A549 treated with DMSO at 1 μM for 4 hours (cell line): Measurements from ENCODE around the gene S100A16. TPM values are rescaled to one million over a fixed set of nuclear protein-coding genes. Genes with fewer than 3 reads are reported as not detected.

Source experiments
- total RNA-seq: library from RNA; stranded (reverse); fragments of 200-300 nt; extraction: Qiagen RNA extraction; gene quantifications from 5 replicates; pipeline ENCODE4 v1.2.3, GENCODE V29; 2022; ENCODE audit warnings: low read depth

The S100A16 gene, protein sequence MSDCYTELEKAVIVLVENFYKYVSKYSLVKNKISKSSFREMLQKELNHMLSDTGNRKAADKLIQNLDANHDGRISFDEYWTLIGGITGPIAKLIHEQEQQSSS
- total RNA-seq: 441 to 483 TPM (median 469 TPM) in 5 replicates

DNA sequence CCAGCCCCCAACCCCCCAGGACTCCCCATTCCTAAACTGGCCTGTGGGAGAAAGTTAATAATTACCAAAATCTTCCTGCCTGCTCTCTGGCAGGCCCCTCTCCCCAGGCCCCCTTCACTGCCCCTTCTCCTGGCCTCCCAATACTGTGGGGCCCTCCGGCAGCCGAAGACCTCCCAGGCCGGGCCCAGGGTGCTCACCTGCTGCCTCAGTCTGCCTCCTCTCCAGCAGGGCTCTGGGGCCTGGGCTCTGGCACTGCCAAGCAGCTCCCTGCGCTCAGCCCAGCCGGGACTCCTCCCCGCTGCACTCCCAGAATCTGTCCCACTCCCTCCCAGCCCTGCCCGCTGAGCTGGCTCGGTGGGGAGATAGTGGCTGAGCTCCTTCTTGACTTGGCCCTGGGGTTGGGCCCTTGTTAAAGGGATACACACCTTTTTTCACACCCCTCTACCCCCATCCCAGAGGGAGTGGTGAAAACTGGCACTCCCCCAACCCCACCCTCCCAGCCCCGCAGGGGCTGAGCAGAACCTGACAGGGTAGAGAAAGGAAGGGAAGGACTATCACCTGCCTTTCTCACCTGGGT, at the start of gene S100A16:
TSS of gene S100A16 (minus strand) at position 383 of the 577 bp plus-strand sequence. CDS start 4,986 bp downstream, outside the sequence.

DNA sequence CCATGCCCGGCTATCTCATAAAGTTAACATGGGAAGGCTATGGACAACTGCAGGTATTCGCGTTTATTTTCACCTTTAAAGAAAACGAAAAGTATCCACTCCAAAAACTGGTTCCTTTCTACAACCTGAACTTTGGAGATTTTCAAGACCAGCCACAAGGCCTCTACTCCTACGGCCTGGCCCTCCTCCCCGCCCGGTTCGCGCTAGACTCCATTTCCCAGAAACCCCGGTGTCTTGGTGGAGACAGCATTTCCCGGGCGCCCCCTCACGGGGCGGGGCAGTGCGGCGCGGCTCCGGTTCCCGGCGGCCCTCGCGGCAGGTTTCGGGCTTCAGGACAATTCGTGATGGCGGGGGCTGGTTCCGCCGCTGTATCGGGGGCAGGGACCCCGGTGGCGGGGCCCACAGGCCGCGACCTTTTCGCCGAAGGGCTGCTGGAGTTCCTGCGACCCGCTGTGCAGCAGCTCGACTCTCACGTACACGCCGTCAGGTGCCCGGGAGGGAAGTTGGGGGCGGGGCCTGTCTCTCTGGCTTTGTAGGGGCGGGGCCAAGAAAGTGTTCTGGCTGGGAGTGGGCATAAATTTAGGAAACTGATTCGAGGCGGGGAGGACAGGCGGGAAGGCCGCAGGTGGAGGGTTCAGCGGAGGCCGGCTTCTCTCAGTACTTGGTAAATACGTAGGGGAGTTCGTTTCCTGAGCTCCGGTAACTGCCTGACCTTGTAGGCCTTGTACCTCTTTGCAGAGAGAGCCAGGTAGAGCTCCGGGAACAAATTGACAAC, 45.6 kb upstream of the S100A16 start, which contains the start of gene SNAPIN:
TSS of gene SNAPIN (plus strand) at position 304 of the 775 bp plus-strand sequence. CDS start at position 345, 41 bp downstream.

DNA sequence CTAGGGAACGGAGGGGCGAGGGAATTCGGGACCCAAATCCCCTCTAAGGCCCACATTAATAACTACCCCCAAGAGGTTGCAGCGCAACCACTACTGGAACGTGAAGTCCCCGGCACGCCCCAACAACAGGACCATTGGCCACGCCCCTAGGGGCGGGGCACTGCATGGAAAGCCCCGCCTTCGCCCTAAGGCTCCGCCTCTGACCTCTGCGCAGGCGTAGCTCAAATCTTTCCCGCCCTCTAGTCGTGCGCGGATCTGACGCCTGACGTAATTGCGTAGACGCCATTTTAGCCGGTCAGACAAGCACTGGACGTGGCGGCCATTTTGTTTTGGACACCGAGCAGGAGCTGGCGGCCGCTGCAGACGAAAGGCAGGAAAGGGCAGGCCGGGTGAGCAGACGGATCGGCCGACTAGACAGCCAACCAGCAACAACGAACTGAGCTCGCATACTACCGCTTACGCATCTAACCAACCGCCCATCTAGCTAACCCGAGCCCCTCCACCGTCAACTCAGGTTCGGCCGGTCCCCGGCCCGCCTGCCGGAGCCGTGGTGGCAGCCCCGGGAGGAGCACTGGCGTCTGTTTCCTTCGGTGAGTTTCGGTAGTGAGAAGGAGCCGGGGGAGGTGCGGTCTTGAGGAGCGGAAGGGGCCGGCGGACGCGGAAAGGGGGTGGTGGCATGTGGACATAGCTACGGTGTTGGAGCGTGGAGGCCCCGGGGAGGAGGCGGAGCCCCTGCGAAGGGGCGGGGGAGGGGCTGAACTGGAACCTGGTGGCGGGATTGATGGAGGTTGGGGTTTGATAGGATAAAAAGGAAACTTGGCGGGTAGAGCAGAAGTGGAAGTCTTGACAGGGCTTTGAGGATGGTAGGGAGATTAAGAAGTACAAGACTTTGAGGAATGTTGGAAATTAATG, 21.1 kb upstream of the S100A16 start, which contains the start of gene CHTOP:
TSS of gene CHTOP (plus strand) at position 313 of the 912 bp plus-strand sequence. CDS start 2,523 bp downstream, outside the sequence.

DNA sequence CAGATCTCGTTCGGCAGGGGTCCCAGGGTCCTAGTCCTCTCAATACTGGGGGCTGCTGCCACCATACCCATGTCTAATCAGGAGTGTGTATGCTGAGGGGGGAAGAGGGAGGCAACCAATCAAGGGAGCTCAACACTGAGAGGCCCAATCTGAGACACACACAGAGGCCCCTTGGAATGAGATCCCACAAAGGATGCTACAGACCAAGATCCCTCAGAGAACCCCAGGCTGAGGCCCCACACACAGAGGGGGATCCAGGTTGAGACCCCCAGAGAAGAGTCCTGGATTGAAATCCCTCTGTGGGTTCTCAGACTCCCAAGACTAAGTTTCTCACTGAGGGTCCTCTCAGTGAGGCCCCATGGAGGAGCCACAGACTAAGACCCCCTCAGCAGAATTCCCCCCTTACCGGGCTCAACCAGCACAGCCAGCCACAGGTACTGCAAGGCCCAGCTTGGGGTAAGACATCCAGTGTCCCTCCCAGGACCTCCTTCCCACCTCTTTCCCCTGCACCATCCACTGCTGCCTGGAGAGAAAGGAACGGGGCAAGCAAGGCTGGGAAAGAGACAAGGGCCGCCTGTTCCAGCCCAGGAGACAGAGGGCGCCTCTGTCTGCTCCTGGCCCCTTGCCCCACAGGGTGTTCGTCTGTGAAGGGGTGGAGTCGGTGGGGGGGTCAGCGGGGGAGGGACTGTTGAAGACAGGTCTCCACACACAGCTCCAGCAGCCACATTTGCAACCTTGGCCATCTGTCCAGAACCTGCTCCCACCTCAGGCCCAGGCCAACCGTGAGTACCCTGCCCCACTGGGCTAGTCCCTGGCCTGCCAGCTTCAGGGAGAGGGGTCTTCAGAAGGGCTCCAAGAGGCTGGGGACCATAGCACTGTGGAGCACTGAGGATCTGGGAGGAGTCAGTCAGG, 15.0 kb upstream of the S100A16 start, which contains the start of gene S100A1:
TSS of gene S100A1 (plus strand) at position 720 of the 912 bp plus-strand sequence. CDS start 2,088 bp downstream, outside the sequence.

DNA sequence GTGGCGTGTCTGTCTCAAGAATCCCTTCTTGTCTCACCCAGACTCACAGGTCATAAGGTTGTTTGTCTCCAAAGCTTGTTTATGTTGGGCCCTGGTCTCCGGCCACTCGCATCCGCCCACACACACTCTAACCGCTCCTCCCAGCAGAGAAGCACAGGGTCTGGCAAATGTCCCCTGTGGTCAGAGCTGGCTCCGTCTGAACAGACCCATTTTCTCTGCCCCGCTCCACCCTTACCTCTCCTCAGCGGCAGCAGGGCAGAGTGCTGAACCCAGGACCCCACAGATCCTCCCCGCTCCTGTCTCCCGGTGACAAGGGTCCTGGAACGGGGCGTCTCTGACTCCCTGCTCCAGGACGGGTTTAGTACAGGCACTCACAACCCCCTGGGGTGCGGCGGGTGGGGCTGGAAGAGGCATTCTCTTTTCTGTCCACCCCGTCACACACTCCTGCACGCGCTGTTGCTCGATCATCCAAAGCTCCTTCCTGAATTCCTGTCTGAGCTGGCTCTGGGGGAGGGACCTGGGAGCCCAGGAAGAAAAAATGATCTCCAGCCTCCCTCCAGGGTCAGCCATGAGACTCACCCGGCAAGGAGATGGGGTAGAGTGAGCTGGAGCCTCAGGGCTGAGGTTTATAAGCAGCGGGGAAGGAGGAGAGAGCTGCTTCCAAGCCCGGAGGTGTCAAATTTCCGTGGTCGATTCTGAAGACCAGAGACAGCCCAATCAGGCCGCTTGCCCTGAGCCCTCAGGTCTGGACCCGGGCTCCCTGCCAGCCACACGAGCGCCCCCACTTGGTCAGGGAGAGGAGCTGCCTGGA, 14.2 kb upstream of the S100A16 start, which contains the start of gene S100A13:
TSS of gene S100A13 (minus strand) at position 602 of the 811 bp plus-strand sequence. CDS start 1,033 bp downstream, outside the sequence.

DNA sequence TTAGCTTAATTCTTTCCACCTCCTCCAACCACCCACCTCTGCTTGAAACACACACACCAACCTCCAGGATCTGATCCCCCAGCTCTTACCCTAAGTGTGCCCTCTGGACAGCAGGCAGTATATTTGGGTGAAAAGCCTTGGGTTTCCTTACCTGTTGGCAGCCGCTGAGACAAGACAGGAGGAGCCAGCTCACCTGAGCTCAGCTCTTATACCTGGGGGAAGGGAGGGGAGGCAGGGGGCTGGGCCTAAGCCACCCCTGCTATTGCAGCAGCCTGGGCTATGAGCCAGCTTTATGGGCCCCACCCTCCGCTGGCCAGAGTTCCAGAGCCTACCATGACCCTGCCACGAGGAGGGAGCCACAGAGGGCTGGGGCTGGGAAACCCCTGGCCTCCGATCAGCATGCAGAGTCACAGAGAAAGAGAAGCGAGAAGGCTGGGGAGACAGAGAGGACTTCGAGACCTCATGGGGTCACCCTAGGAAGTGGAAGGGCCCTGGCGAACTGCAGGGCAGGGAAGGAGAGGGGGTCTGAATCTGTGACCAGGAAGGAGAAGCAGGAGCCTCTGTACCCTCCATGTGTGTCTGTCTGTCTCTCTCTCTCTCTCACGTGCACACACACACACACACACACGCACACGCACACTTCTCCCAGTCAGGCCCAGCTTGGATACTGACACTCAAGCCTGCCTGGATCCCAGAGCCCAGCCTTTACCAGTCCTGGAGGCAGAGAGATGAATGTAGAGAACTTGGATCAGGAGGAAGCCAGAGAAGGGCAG, 3.4 kb upstream of the S100A16 start, which contains the start of gene S100A14:
TSS of gene S100A14 (minus strand) at position 182 of the 773 bp plus-strand sequence. CDS start 467 bp downstream, outside the sequence.

DNA sequence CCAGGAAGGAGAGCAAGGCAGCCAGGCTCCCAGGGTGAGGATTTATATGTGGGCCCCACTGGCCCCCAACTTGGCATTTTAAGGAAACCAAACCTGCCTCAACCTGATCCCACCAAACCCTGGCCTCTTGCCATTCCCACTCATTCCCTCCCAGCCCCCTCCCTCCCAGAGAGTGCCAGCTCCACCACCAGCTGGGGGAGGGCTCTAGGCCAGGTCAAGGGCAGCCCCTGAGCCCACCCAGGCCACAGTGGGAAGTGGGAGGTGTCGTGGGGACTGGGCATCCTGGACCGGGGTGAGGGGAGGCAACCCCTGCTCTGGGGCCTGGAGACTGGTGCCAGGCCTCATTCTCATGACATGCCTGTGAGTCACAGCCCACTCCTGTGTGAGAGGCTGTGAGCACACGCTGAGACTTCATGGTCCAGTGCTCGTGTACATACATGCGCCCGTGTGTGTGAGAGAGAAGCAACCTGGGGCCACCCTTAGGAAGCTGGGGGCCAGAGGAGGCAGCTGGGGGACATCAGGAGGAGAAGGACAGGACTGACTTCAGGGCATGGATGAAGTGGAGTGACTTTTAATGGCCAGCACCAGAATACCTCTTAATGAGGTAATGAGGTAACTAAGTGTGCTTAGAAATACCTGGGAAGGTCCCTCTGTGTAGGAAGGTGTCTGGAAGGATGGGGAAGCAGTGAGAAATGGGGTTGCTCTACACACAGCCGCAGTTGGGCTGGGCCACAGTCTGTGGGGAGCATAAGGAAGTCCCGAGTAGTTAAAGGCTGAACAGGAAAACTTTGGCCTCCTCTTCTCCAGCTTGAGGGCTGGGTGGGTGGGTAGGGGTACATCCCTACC, 47.2 kb downstream of the S100A16 start, which contains the start of gene S100A2:
TSS of gene S100A2 (minus strand) at position 316 of the 846 bp plus-strand sequence. CDS start 1,967 bp downstream, outside the sequence.

Other genes starting within 250 kb of the S100A16 start
- gene S100A12, start 237.5 kb downstream of the S100A16 start, total RNA-seq: not detected in 5 replicates
- gene S100A8, start 222.1 kb downstream of the S100A16 start, total RNA-seq: not detected in 5 replicates
- gene S100A7A, start 196.6 kb downstream of the S100A16 start, total RNA-seq: not detected in 5 replicates
- not detected in 5 replicates for gene S100A7, start 152.5 kb downstream of the S100A16 start, total RNA-seq
- 3,152 to 3,428 TPM (median 3,355 TPM) in 5 replicates for gene S100A6, start 77.1 kb downstream of the S100A16 start, total RNA-seq
- 0.52 to 0.90 TPM (median 0.69 TPM) in 4 of 5 replicates, not detected in the other for gene S100A5, start 72.2 kb downstream of the S100A16 start, total RNA-seq
- gene S100A4, start 67.3 kb downstream of the S100A16 start, total RNA-seq: 1,502 to 1,789 TPM (median 1,685 TPM) in 5 replicates
- 79.7 to 94.4 TPM (median 93.6 TPM) in 5 replicates for gene S100A3, start 63.9 kb downstream of the S100A16 start, total RNA-seq
- 16.8 to 29.9 TPM (median 23.4 TPM) in 5 replicates for gene S100A2, start 47.3 kb downstream of the S100A16 start, total RNA-seq
- 0.30 to 0.74 TPM (median 0.60 TPM) in 5 replicates for gene S100A14, start 3.2 kb upstream of the S100A16 start, total RNA-seq
- 154 to 169 TPM (median 160 TPM) in 5 replicates for gene S100A13, start 14.4 kb upstream of the S100A16 start, total RNA-seq
- gene S100A1, start 15.3 kb upstream of the S100A16 start, total RNA-seq: 0.15 to 0.83 TPM (median 0.47 TPM) in 5 replicates
- gene CHTOP, start 20.9 kb upstream of the S100A16 start, total RNA-seq: 72.8 to 90.3 TPM (median 76.0 TPM) in 5 replicates
- 53.6 to 58.0 TPM (median 56.5 TPM) in 5 replicates for gene SNAPIN, start 45.6 kb upstream of the S100A16 start, total RNA-seq
- 268 to 316 TPM (median 275 TPM) in 5 replicates for gene ILF2, start 57.9 kb upstream of the S100A16 start, total RNA-seq
- gene NPR1, start 65.6 kb upstream of the S100A16 start, total RNA-seq: 0.95 to 1.3 TPM (median 1.1 TPM) in 5 replicates
- 12.0 to 23.1 TPM (median 21.7 TPM) in 5 replicates for gene INTS3, start 114.9 kb upstream of the S100A16 start, total RNA-seq
- gene SLC27A3, start 162.3 kb upstream of the S100A16 start, total RNA-seq: 1.1 to 2.0 TPM (median 1.4 TPM) in 5 replicates